ENCODE results near the gene GPI.

GPI gene

GRCh38 chr19:34332027-34332760, 32.8 kb upstream of the GPI start:
- ChIA-PET CTCF (interaction anchor here (0.5 kb wide), 1 partner anchor 11 kb away, joined by 3 read pairs; no protein-coding TSS in a partner anchor), POLR2A (no interaction called here)
- no peak for TF ChIP-seq ELF4 (IDR thresholded peaks at IDR 0.05)
- no peak for TF ChIP-seq TARDBP (IDR thresholded peaks at IDR 0.05)
- no peak for TF ChIP-seq L3MBTL2 (conservative IDR thresholded peaks at IDR 0.05)
- no peak for TF ChIP-seq NFRKB (IDR thresholded peaks at IDR 0.05)
- no peak for TF ChIP-seq SP1 (IDR thresholded peaks at IDR 0.05)
- no peak for TF ChIP-seq SUZ12 (IDR thresholded peaks at IDR 0.05)
- no peak for TF ChIP-seq HDGF (IDR thresholded peaks at IDR 0.05; ENCODE audit: borderline replicate concordance)
- TF ChIP-seq LEF1 (IDR thresholded peaks at IDR 0.05; ENCODE audit: borderline replicate concordance), result no peak
- DNase-seq (ENCODE audit: extremely low spot score), result no peak

GRCh38 chr19:34335914-34336313, 29.1 kb upstream of the GPI start:
- TF ChIP-seq ARNT (IDR thresholded peaks at IDR 0.05), result no peak
- no peak for TF ChIP-seq LEF1 (IDR thresholded peaks at IDR 0.05; ENCODE audit: borderline replicate concordance)
- no peak for TF ChIP-seq HDGF (IDR thresholded peaks at IDR 0.05; ENCODE audit: borderline replicate concordance)
- TF ChIP-seq NFRKB (IDR thresholded peaks at IDR 0.05), result no peak
- TF ChIP-seq SP1 (IDR thresholded peaks at IDR 0.05), result no peak
- no peak for TF ChIP-seq PKNOX1 (IDR thresholded peaks at IDR 0.05)
- TF ChIP-seq SUZ12 (IDR thresholded peaks at IDR 0.05), result no peak
- no peak for TF ChIP-seq BHLHE40 (IDR thresholded peaks at IDR 0.05; ENCODE audit: borderline replicate concordance)
- DNase-seq (ENCODE audit: extremely low spot score), result no peak
- ChIA-PET POLR2A (interaction anchor here (0.7 kb wide), 1 partner anchor 341 kb away, joined by 4 read pairs; the partner anchor contains the start of gene ZNF302), CTCF (interaction anchor here (0.6 to 0.7 kb wide), 2 partner anchors 46 to 117 kb away, joined by 3 read pairs; no protein-coding TSS in a partner anchor)

DNA sequence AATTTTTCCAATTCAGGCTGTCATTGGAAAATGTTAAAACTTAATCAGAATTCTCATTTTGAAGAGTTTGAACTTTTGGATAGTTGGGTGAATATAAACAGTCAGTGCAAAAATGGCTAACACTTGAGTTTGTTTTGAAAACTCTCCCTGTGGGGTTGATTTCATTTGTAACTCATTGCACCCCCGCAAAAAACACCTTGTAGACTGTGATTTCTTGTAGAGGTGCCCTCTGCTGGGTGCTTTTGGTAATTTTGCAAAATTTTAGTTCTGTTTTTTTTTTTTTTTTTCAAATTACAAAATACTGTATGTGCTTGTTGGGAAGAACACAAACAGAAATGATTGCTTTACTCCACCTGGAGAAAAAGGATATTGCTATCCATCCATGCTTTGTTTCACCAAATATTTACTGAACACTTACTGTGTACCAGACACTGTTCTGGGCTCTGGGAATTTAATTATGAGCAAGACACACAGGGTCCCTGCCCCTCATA, 28.2 kb upstream of the GPI start:
- ChIA-PET POLR2A (no interaction called here), CTCF (interaction anchor here (0.7 kb wide), 1 partner anchor 574 kb away, joined by 3 read pairs; no protein-coding TSS in a partner anchor)
- DNase-seq (ENCODE audit: extremely low spot score), result peak; percentile 28
- TF ChIP-seq ZNF384 (IDR thresholded peaks at IDR 0.05) (peak; percentile 95), FOXA1 (IDR thresholded peaks at IDR 0.05) (no peak)

GRCh38 chr19:34337739-34338138, 27.3 kb upstream of the GPI start:
- ChIA-PET CTCF (no interaction called here), POLR2A (no interaction called here)
- TF ChIP-seq BHLHE40 (IDR thresholded peaks at IDR 0.05; ENCODE audit: borderline replicate concordance), result no peak
- TF ChIP-seq LEF1 (IDR thresholded peaks at IDR 0.05; ENCODE audit: borderline replicate concordance), result no peak
- TF ChIP-seq FOXA1 (IDR thresholded peaks at IDR 0.05), result no peak
- TF ChIP-seq TARDBP (IDR thresholded peaks at IDR 0.05), result no peak
- no peak for TF ChIP-seq ELF4 (IDR thresholded peaks at IDR 0.05)
- no peak for DNase-seq (ENCODE audit: extremely low spot score)

GRCh38 chr19:34341935-34342680, 22.9 kb upstream of the GPI start:
- CTCF ChIA-PET, result no interaction called here
- TF ChIP-seq BHLHE40 (IDR thresholded peaks at IDR 0.05; ENCODE audit: borderline replicate concordance), result no peak
- no peak for TF ChIP-seq FOXK2 (IDR thresholded peaks at IDR 0.05)
- TF ChIP-seq HDGF (IDR thresholded peaks at IDR 0.05; ENCODE audit: borderline replicate concordance), result no peak
- TF ChIP-seq FOXM1 (IDR thresholded peaks at IDR 0.05; ENCODE audit: borderline replicate concordance), result no peak
- TF ChIP-seq PKNOX1 (IDR thresholded peaks at IDR 0.05), result no peak
- TF ChIP-seq ELF4 (IDR thresholded peaks at IDR 0.05), result no peak

GRCh38 chr19:34343751-34344150, 21.2 kb upstream of the GPI start:
- ChIA-PET CTCF (no interaction called here), POLR2A (no interaction called here)
- DNase-seq (ENCODE audit: extremely low spot score), result no peak
- TF ChIP-seq LEF1 (IDR thresholded peaks at IDR 0.05; ENCODE audit: borderline replicate concordance), result no peak
- no peak for TF ChIP-seq FOXK2 (IDR thresholded peaks at IDR 0.05)
- no peak for TF ChIP-seq ELF4 (IDR thresholded peaks at IDR 0.05)
- no peak for TF ChIP-seq SP1 (IDR thresholded peaks at IDR 0.05)
- no peak for TF ChIP-seq HDGF (IDR thresholded peaks at IDR 0.05; ENCODE audit: borderline replicate concordance)
- no peak for TF ChIP-seq NFRKB (IDR thresholded peaks at IDR 0.05)
- TF ChIP-seq FOXA1 (IDR thresholded peaks at IDR 0.05), result no peak
- no peak for TF ChIP-seq FOXM1 (IDR thresholded peaks at IDR 0.05; ENCODE audit: borderline replicate concordance)
- TF ChIP-seq TARDBP (IDR thresholded peaks at IDR 0.05), result no peak
- no peak for TF ChIP-seq ZNF384 (IDR thresholded peaks at IDR 0.05)
- no peak for TF ChIP-seq L3MBTL2 (conservative IDR thresholded peaks at IDR 0.05)

More at GRCh38 chr19:34341935-34342680, 22.9 kb upstream of the GPI start:
- POLR2A ChIA-PET, result no interaction called here
- DNase-seq (ENCODE audit: extremely low spot score), result no peak

DNA sequence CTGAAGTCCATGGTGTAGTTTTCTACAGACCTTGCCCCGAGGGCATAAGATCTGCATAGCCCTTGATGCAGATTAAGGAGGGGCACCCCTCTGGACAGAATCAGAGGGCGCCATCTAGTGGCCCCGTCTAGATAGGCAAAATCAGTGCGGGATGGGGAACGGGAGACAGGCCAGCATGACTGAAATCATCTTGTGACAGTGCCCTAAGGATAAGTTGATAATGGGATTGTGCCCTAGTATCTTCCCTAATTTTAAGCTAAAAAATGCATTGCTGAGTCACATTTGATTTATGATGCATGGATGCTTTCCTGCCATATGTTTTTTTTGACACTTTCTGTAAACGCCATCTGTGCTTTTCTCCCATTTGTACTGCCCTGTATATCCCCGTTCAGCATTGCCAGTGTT, 19.0 kb upstream of the GPI start:
- ChIA-PET POLR2A (no interaction called here), CTCF (interaction anchor here (0.6 to 1.5 kb wide), 3 partner anchors 13 to 221 kb away, joined by 3 to 4 read pairs (median 3); no protein-coding TSS in a partner anchor)
- TF ChIP-seq ZNF384 (IDR thresholded peaks at IDR 0.05), result no peak
- no peak for TF ChIP-seq FOXA1 (IDR thresholded peaks at IDR 0.05)
- no peak for TF ChIP-seq L3MBTL2 (conservative IDR thresholded peaks at IDR 0.05)
- no peak for TF ChIP-seq PKNOX1 (IDR thresholded peaks at IDR 0.05)
- TF ChIP-seq ARNT (IDR thresholded peaks at IDR 0.05), result no peak
- no peak for TF ChIP-seq CTBP1 (IDR thresholded peaks at IDR 0.05; ENCODE audit: borderline replicate concordance)
- TF ChIP-seq ELF4 (IDR thresholded peaks at IDR 0.05), result no peak
- TF ChIP-seq FOXK2 (IDR thresholded peaks at IDR 0.05), result no peak
- no peak for TF ChIP-seq SP1 (IDR thresholded peaks at IDR 0.05)
- TF ChIP-seq BHLHE40 (IDR thresholded peaks at IDR 0.05; ENCODE audit: borderline replicate concordance), result no peak
- TF ChIP-seq TARDBP (IDR thresholded peaks at IDR 0.05), result no peak
- no peak for TF ChIP-seq SUZ12 (IDR thresholded peaks at IDR 0.05)
- TF ChIP-seq LEF1 (IDR thresholded peaks at IDR 0.05; ENCODE audit: borderline replicate concordance), result no peak
- TF ChIP-seq NFRKB (IDR thresholded peaks at IDR 0.05), result no peak
- TF ChIP-seq FOXM1 (IDR thresholded peaks at IDR 0.05; ENCODE audit: borderline replicate concordance), result no peak
- peak; percentile 81 for DNase-seq (ENCODE audit: extremely low spot score)
